ENCODE measurements around the gene CDHR2.
A peak's percentile ranks its signal among the peaks of the same experiment; 100 is the strongest.

The CDHR2 gene

DNA sequence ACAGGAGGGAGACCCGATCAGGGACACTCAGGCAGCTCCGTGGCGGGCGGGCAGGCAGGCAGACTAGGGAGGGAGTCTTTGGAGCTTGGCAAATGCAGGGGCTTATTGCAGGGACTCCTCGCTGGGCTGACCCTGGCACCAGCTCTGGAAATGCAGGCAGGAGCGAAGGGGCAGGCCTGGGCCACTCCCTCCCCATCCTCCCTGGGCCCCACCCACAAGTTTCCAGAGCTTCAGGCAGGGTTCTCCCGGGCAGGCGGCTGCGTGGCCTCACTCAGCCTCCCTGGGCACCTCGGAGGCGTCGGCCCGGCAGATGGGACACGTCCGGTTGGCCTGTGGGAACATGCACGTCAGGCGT lies 20.4 kb upstream of the CDHR2 start:
- no peak for DNase-seq (ENCODE audit: low read depth)

DNA sequence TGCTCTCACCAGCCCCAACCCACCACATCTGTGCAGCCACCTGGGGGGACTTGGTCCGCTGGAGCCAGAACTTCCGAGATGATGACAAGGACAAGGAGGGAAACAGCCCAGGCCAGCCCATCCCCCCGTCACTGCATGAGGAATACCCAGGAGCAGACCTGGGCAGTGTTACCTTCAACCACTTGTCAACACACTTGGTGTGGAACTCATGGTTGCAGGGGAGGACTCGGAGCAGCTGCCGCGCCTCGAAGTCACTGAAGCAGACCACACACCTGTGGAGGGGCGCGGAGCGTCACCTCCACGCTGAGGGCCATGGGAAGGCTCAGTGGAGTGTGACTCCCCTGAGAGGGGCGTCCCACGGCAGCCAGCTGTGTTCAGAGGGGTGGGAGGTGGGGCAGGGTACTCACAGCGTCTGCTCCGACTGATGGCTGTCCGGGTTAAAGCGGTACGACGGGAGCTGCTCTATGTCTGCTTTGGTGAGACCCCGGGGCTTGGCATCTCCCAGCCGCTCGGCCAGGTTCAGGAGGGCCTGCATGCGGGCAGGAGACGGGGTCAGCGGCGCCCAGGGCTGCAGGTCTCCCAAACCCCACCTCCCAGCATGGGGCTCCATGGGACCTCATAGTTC lies 19.9 kb upstream of the CDHR2 start:
- no peak for DNase-seq (ENCODE audit: low read depth)

DNA sequence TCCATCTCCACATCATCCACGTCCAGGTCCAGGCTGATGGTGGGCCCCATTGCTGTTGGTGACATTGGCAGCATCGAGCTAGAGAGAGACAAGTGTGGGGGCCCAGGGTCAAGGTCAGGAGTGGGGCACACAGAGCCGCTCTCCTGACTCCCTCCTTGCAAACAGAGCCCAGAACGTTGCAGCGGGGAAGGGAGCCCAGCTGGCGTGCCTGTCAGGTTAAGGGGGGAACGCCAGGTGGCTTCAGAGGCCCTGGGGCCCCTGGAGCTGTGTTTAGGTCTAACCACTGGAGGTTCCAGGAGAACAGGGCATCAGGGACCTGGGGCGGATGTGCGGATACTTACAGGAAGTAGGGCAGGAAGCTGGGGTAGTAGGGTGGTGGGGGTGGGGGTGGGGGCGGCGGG lies 19.4 kb upstream of the CDHR2 start:
- no peak for DNase-seq (ENCODE audit: low read depth)

DNA sequence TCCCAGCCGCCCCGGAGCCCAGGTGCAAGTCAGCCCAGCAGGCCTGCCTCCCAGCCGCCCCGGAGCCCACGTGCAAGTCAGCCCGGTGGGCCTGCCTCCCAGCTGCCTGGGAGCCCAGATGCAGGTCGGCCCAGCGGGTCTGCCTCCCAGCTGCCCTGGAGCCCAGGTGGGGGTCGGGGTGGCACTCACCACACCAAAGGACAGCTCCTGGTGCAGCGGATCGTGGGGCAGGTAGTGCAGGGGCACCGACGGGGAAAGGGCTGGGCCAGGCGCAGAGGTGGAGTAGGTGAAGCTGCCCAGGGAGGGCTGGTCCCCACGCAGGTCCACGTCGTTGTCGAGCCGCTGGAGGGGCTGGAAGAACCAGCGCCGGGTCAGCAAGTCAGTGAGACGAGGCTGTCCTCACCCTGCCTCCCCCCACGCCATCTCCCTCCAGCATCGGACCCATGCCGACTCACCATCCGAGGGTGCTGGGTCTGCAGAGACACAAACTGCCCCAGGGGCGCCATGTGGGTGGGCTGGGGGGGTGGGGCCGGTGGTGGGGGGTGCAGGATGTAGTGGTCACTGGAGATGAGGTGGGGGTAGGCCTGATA lies 18.7 kb upstream of the CDHR2 start:
- DNase-seq (ENCODE audit: low read depth): no peak

DNA sequence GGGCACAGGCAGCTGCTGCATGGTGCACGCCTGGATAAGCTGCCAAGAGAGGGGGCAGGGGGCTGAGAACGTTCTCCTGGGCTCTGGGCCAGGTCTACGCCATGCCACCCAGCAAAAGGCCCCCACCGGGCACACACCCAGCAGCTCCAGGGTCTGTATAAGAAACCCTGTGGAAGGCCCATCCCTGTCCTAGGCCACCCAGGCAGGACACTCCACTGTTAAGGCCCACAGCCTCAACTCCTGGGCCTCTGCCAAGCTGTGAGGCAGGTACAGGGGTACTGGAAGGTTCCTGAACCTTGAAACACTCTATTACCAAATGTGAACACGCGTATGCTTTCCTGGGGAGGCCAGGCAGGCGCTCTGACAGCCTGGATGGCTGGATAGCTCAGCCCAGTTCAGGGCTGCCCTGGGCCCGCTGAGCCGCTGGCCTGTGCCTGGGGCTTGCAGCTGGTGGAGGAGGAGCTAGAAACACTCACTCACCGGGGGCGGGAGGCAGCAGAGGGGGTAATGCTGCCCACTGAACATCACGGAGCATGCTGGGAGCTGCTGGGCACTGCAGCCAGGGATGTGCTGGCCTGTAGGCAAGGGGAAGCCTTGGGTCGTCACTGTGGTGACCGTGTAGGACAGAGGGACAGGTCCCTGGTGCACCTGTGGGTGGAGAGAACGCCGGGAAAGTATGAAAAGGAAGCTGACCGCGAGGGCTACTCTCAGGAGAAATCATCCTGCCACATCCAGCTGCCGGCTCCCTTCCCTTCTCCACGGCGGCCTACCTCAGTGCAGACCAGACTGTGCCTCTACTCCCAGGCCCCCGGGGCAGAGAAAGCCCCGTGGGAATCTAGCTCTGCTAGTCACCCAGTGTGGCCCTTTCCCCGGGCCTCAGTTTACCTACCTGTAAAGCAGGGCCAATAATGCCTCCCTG lies 17.9 kb upstream of the CDHR2 start:
- DNase-seq (ENCODE audit: low read depth): no peak

DNA sequence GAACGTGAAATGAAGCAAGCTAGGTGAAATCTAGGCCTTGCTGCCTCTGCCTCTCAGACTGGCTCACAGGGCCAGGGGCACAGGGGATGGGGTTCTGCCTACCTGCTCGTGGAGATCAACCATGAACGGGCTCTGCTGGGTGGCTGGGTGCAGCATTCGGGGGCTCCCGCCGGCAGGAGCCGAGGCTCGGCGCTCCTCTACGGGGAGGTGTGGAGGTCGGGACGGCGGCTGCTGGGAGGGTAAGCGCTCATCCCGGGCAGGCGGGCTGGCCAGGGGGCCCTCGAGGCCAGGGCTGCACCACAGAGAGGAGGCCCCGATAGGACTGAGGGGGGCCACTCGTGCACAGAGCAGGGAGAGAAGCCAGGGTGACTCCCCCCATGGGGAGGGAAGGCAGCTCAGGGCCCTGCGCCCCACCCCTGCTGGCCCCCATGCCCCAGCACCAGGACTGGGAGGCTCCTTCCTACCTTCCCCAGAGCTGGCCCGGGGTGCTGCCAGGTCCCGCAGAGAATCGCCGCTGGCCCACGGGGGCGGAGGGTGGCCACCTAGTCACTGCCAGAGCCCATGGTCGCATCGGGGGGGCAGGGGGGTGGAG lies 17.1 kb upstream of the CDHR2 start:
- DNase-seq (ENCODE audit: low read depth): no peak

DNA sequence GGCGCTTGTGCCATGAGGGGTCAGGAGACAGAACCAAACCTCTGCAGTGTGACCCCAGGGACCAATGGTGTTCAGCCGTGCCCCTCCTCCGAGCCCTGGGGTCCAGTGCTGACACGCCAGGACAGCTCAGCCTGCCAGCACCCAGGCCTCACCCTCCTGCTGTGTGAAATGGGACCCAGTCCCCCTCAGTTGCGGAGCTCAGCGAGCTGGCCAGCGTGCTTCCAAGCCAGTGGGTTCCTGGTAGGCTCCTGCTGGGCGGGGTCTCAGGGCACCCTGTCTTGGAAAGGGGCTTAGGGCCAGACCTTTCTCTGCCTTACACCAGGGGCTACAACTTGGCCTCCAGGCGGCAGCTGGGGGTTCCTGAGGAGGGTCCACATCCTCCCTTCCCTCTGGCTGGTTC lies 16.3 kb upstream of the CDHR2 start:
- DNase-seq (ENCODE audit: low read depth): no peak

DNA sequence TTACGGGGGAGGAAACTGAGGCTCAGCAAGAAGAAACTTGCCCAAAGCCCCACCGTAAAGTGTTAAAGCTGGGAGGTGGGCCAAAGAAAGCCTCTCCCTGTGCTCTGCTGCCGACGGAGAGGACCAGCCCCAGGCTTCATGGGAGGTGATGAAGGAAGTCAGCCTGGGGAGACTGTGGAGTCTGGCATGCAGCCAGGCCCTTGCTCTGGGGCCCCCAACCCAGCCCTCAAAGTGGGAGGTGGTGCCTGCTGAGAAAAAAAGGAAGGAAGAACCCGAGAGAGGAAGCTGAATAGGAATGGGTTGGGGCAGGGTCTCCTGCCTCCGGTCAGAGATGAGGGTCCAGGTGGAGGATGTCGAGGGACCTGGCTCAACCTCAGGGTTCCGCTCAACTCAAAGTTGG lies 15.8 kb upstream of the CDHR2 start:
- DNase-seq (ENCODE audit: low read depth): no peak

DNA sequence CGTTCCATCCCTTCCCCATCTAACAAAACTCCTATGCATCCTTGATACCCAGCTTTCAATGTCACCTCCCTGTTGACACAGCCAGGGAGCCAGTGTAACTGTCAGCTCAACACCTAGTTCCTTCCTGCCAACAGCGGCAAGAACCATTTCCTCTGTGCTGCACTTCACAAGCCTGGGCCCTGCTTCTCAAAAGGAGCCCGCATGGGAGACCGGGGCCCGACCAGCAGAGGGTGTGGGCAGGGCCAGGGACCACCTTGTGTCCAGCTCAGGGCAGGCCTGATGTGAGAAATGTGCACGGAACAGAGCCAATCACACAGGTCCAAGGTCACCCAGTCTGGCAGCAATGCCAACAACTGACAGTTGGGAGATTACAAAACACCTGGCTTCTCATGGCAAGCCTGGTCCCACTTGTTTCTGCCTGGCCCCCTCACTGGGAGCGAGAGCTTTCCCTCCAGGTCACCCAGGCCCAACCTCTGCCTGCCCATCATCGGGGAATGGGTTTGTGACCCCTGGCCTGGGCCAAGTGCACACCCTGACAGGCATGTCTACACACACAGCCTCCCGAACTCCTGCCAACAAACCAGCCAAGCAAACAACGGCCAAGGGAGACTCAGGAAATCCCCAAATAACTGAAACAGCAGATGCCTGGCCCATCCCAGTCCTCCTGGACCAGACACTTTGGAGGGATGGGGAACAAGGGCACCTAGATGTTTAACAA lies 15.1 kb upstream of the CDHR2 start:
- DNase-seq (ENCODE audit: low read depth): no peak

DNA sequence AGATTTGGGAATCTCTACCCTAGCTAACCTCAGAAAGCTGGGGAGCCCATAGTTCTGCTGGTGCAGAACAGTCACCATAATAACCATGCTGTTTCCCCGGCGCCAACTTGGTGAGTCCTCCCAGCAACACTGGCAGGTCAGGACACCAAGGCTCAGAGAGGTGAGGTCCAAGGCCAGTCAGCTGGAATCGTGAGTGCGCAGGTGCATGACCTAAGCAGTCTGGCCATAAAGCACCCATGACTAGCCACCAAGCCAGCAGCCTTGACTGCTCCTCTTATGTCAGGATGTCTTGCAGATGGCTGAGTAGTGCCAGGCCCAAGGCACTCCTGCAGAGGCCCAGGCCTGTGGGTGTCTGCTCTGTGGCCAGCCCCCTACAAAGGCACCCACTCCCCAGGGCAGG lies 14.5 kb upstream of the CDHR2 start:
- no peak for DNase-seq (ENCODE audit: low read depth)

DNA sequence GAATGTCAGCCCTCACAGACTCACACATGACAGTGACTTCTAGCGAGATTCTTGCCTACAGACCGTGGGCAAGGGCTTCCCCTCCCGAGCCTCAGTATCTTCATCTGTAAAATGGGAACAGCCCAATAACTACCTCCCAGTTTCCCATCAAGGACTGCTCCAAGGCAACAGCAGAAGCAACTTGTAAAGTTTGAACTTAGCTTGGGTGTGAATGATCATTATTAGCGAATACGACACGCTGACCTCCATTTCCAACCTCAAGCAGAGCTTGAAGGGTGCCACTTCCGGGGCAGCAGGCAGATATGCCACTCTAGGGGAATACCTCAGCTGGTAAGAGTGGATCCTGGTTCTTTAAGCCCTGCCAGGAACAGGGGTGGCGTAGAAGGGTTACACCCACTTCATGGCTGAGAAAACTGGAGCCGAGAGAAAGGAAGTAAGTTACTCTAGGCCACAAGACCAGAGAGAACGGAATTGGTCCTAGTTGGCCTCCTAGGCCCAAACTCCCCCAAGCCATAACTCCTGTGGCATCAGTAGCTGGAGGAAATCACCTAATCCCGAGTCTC lies 14.0 kb upstream of the CDHR2 start:
- DNase-seq (ENCODE audit: low read depth): no peak

DNA sequence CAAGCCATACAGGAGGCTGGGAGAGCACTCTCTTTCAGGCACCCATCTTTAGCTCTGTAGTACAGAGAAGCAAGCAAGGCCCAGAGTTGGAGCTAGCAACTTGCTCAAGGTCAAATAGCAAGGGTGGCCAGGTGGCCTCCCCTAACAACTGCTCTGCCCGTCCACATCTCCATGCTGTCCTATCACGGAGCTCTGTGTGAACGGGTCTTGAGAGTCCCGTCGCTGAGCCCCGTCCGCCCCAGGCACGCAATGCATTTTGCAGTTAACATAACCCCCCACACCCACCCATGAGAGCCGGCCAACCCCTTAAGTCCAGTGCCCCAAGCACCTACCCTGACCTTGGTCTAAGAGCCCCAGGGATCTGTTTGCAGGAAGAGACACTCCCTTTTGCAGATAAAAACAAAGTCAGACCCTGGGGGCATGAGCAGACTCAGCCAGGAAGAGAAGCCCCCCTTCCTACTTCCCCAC lies 13.4 kb upstream of the CDHR2 start:
- no peak for DNase-seq (ENCODE audit: low read depth)

DNA sequence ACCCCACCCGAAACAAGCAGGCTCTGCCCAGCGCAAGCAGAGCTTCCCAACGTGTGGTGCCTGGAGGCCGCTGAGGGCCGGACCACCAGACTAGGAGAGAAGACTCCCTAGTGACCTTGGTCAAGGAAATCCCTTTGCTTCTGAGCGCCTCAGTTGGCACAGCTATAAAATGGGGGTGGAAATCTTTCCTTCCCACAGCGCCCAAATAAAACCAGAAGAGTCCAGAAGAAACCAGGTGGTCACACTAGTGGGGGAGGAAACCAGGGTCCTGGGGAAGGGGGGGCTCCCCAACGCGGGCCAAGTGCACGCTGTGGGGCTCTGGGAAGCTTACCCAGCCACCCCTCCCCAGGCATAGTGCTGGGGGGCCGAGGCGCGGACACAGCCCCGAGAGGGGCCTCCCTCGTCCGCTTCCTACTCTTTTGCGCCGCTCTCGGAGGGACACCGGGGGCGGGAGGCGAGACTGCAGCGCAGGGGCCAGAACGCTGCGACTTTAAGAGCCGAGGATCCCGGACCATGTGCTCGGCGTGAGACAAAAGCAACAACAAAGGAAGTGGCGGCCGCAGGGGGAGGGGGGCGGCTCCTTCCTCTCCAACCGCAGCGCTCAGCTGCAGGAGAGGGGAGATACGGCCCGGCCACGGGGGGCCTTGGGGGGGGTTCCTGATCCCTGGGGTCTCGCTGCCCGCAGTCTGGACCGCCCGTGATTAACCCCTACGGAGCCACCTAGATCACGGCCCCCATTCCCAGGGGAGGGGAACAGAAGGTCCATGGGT lies 12.8 kb upstream of the CDHR2 start:
- DNase-seq (ENCODE audit: low read depth): peak; percentile 35

DNA sequence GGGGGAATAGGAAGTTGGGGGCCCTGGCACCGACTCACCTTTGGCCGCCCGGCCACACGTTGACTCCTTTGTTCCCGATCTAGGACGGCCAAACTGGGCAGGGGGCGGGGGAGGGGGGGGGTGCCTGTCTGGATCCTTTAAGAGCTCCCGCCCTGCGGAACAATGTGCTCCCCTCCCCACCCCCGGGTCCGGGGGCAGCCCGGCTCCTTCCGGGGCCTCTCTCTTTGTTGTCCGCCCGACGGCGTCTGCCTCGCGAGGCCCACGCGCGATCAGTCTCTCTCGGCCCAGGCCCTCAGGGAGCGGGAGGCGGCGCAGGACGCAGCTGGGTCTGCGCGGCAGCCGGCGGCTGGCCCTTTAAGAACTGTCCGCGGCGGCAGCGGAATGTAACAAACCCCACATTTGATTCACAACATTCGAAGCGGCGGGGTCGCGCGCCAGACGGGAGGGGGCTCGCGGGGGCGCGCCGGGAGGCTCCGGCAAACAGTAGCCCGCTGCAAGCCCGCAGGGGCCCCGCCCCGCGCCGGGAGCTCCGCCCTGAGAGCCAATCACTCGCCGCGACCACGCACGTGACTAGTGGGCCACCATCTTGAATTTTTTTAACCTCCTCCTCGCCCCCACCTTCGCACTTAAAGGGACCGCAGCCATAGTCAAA lies 12.1 kb upstream of the CDHR2 start, which contains the start of gene RNF44:
TSS of gene RNF44 (minus strand) at position 501 of the 652 bp plus-strand sequence. CDS start 4,930 bp downstream, outside the sequence.
- peak; percentile 95 for DNase-seq (ENCODE audit: low read depth)

DNA sequence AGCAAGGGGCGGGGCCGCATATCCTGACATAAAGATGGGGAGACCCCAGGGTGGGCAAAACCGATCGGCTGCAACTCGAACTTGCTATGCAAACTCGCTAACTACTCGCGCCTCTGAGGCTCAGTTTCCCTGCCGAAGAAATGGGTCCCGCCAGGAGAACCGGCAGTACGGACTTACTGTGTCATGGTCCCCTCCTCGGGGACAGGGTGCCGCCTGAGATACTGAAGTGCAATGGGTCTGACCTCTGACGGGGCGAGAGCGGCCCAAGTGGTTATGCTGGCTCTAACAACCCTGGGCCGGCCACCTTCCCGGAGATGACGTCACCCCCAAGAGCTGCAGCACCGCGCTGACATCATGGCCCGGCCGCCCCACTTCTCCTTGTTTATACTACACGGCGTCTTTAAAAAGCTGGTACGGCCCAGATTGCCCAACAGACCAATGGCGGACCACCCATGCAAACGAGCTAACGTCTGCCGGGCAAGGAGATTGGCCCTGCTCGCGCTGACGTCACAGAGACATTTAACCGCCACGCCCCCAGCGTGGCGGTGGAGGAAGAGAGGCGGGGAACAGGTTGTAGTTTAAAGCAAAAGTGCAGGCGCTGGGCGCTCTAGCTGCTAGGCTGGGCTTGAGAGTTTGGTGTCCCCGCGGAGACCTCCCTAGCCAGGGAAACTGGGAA lies 11.4 kb upstream of the CDHR2 start:
- peak; percentile 98 for DNase-seq (ENCODE audit: low read depth)

DNA sequence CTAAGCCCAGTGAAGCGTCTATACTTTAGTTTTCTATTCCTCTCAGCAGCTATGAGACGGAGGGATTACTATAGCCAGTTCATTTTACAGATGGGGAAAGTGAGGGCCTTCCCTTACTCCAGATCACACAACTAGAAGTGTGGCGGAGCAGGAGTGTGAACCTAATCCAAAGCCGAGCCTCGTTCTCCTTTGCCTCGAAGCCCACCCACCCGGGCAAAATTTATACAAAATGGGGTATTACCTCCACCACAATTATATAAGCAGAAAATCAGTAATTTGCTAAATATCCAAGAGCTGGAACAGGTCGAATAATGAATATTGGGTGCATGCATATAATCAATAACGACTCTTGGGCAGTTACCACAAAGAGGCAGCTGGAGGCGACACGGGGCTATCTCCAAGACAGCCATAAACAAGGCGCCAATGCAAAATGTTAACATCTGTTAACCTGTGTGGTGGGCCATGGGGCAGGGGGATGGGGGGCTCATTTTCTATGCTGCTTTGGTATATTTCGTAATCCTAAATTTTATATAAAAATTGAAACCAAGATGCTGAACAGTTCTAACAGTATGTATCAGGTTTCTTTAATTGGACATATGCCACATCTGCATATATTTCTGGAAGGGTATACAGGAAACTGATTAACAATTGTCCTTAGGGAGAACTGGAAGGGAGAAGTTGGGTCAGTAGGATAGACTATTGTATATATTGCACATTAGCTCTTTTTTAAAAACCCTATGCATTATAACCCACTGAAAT lies 10.7 kb upstream of the CDHR2 start:
- DNase-seq (ENCODE audit: low read depth): no peak

DNA sequence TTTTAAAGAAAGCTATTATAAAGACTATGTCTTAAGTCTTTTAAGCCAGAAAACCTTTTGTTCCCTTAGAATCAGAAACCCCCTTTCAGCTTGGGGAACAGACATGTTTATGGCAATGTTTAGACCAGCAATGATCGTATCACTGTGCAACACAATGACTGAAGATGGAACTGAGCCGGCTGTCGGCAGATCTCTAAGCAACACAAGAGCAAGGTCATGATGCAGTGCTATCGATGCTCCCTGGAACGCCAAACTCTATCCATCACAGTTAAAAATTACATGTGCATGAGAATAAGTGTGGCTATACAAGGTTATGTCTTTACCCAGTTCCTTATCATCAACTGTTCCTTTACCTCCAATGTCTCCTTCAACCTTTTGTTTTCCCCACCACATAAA lies 10.2 kb upstream of the CDHR2 start:
- no peak for DNase-seq (ENCODE audit: low read depth)

DNA sequence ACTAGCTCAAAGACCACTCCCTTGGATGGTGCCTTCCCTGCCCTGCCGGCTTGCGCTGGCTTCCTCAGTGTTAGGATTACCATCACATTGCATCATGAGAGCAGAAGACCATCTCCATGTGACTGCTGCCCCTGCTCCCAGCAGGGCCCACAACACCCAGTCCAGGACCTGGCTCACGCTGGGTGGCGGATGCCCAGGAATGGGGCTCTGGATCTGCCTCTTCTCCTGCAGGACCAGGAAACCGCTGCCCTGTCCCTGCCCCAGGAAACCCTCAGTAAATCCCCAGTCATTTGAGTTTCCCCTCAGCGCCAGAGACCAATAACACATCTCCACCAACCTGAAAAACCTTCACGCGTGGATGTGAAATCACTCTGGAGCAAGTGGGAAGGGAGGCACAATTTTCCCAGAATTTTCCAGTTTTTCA lies 8.7 kb upstream of the CDHR2 start:
- no peak for DNase-seq (ENCODE audit: low read depth)

DNA sequence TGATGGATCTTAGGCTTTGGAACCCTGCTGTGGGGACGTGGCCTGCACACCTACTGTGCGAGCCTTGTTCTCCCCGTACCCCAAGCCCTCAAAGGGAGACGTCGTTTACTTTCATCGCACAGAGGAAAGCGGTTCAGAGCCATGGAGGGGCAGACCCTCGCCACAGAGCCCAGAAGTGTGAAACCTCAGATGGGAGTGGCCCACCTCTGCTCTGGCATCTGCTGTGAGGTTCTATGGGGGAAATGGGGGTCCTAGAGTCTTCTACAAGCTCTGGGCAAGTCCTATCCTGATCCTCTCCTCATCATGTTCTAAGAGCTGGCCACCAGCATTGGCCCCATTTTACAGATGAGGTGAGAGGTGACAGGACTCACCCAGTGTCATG lies 8.2 kb upstream of the CDHR2 start:
- DNase-seq (ENCODE audit: low read depth): no peak
